GM21360 (cell line): ENCODE data around the gene PTPRN2.

Experiments used
- ATAC-seq: cut with Tn5 transposase; IDR thresholded peaks from one replicate; pipeline ENCODE4 v1.9.1; 2021; ENCODE audit warnings: mild to moderate bottlenecking, moderate library complexity; ENCODE audit not compliant: unreplicated experiment

PTPRN2 gene

GRCh38 chr7:158015403-158016179 lies 572.0 kb downstream of the PTPRN2 start:
- no peak for ATAC-seq

DNA sequence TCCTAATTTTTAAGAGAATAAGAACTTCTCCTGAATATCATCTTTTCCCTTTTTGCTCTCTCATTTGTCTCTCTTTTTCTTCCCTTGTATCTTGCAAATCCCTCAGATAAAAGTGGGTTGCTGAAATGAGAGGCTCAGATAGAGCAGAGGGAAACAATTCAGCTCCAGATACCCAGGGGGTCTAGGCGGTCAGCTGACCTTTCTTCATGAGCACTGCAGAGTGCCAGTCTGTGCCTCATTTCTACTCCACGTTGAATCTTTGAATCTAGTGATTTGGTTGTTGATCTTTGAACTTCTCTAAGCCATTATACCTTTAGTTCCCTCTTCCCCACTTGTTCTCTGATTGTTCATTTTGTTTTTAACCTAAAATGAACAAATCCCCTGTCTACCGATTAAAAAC lies 572.6 kb downstream of the PTPRN2 start:
- no peak for ATAC-seq

GRCh38 chr7:158013085-158013668 lies 574.4 kb downstream of the PTPRN2 start:
- ATAC-seq = no peak

GRCh38 chr7:158011941-158012340 lies 575.7 kb downstream of the PTPRN2 start:
- no peak for ATAC-seq

GRCh38 chr7:158010961-158011693 lies 576.5 kb downstream of the PTPRN2 start:
- no peak for ATAC-seq

DNA sequence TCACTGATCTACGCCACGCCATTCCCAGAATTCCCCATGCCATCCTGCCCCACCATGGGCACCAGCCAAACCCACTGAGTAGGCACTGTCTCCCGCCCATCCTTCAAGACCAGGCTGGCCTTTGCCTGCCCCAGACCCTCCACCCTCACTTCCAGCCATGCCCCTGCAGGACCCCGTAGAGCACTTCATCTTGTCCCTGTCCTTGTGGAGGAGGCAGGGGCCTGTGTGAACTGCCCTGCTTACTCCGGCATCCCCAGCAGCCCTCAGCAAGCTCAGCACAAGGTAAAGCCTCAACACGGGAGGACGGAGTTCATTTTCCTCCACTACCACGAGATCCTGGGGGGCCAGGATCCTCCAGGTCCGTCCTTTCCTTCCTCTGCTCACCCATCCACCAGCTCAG lies 577.7 kb downstream of the PTPRN2 start:
- no peak for ATAC-seq

GRCh38 chr7:158008267-158008666 lies 579.4 kb downstream of the PTPRN2 start:
- no peak for ATAC-seq

- ATAC-seq = no peak
These were observed 579.8 kb downstream of the PTPRN2 start for GRCh38 chr7:158007697-158008257.

DNA sequence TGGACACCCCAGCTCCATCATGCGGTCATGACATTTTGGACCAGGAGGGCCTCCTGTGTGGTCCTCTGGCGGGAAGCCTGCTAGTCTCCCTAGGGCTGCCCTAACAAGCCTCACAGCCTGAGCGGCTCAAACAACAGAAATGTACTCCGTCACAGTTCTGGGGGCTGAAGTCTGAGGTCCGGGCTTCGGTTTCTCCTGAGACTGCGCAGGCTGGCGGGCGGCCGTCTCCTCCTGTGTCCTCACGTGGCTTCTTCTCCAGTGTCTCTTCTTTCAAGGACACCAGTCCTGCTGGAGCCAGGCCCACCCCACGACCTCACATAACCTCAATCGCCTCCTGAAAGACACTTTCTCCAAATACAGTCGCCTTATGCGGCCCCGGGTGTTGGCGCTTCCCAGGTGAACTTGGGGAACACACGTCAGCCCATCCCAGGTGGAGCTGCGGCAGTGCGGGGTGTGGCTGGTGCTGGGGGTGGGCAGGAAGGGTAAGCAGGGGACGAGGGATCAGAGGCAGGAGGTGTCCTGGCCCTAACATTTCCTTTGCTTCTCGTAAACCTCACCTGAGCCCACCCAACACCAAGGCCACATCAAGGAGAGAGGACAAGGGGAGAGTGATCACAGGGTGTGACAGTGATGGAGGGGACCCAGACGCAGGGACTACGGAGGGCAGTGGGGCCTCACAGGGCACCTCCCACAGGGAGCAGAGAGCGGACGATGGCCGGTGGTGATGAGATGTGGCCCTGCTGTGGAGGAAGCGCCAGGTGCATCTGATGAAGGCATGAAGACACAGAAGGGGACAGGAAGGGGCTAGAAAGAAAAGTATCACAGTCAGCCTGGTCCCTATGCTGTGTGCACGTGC lies 580.6 kb downstream of the PTPRN2 start:
- no peak for ATAC-seq

- ATAC-seq = no peak
These were observed 582.1 kb downstream of the PTPRN2 start for GRCh38 chr7:158005531-158005930.

DNA sequence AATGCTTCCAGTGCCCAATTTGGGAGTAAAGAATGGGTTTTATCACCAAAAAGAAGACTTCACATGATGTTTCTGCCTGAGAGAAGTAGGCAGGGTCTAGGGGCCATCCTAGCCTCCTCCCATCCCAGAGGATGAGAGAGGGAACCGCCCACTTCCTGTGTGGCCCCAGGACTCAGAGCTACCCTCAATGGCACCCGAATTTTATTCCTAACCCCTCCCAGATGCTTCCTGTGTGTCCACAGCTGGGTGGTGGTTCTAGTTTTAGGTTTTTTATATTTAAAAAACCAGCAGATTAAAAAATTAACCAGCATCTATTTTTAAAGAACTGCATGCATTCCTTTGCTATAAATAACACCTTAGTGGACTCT lies 583.5 kb downstream of the PTPRN2 start:
- no peak for ATAC-seq

DNA sequence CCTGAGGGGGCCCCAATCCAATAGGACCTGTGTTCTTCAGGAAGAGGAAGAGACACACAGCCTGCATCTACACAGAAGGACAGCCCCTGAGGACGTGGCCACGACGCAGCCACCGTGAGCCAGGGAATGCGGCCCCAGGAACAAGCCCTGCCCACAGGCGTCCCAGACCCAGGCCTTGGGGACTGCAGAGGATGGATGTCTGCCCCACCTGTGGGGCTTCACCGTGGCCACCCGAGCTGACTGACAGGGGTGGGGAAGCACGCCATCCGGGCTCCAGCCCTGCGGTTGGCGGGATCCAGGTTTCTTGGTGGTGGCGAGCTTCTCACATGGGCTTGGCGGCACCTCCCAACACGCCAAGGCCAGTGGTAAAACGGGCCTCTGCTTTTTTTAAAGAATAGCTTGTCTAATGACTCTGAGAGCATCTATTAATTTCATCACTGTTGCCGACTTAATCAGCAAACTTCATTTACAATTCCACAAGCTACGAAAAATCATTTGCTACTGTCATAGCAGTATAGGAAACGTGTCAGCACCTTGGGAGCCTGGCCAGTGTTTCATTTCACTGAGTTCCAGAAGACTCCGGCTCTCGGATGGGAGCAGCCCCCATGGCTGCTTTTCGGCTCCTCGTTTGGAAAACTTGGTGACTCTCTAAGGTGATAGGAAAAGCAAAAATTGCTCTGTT lies 584.0 kb downstream of the PTPRN2 start:
- ATAC-seq = no peak

GRCh38 chr7:158002486-158003080 lies 585.0 kb downstream of the PTPRN2 start:
- ATAC-seq = no peak

GRCh38 chr7:158001621-158002320 lies 585.9 kb downstream of the PTPRN2 start:
- no peak for ATAC-seq

- ATAC-seq = no peak
These were observed 586.6 kb downstream of the PTPRN2 start for GRCh38 chr7:158001003-158001402.

DNA sequence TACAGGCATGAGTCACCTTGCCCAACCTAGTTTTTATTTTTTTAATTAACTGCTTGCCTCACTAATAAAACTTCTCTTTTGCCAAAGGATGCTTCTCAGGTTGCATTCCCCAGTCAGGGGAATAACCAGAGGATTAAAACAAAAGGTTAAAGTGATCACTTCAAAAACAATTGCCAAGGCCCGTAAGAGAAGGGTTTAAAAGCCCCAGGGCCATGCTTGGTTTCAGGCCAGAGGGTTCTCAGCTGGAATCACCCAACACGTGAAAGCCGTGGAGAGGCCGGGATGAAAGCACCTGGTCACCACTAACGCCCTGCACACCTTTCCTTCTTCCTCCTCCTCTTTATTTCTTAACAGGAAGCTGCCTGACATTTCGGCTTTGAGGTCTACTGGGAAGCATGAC lies 587.5 kb downstream of the PTPRN2 start:
- ATAC-seq = no peak

- no peak for ATAC-seq
These were observed 588.6 kb downstream of the PTPRN2 start for GRCh38 chr7:157998884-157999552.

DNA sequence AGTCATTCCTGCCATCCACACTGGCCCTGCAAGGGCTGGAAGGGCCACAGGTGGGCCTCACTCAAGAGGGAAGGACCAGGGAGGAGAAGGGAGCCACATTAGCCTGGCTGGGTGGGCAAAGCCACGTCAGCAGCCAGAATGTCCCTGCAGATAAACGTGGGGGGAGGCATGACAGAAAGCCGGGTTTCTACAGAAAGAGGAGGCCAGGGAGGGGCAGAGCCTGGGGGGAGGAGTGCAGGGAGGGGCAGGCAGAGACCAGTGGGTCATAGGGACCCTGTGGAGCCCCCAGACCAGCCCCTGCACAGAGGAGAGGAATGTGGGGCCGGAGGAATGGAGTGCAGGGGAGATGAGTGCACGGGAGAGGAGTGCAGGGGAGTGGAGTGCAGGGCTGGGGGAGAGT lies 590.2 kb downstream of the PTPRN2 start:
- ATAC-seq = no peak

DNA sequence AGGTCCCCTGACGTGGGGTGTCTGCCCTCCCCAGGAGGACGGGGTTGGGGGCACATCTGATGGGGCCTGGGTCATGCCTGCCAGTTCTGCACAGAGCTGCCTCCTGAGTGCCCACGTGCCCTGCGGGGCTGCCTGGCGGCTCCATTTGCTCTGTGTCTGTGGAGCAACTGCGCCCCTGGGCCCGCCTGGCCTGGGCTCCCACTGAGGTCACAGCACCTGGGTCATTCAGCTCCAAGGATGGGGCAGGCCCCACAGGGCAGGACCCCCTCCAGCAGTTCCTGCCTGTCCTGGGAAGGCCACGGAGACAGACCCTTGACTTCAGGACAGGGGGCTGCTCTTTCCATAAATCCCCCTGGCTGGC lies 590.6 kb downstream of the PTPRN2 start:
- ATAC-seq = no peak
